Ovary (tissue), 9 donors: ENCODE measurements around the gene NPAS3. TPM values are rescaled to one million over a fixed set of nuclear protein-coding genes. Genes with fewer than 3 reads are reported as not detected.

Source experiments
- DNase-seq, 5 donors: peaks; one replicate each; pipeline ENCODE4 v3.0.0-alpha.2; 2019 to 2020
- H3K27ac ChIP-seq, 2 donors: fragments of 200-600 bp; one replicate each; pipeline versions ENCODE4 v1.5.1 to v1.8.0; 2019 to 2022
- H3K27me3 ChIP-seq: fragments of 200-600 bp; one replicate; pipeline ENCODE4 v1.8.0; 2022
- H3K36me3 ChIP-seq: fragments of 200-600 bp; sonication (generic); one replicate; pipeline ENCODE4 v1.5.1; 2019
- H3K4me1 ChIP-seq: one replicate; pipeline ENCODE4 v1.8.1; 2013; ENCODE audit warnings: mild to moderate bottlenecking, moderate library complexity; ENCODE audit not compliant: insufficient read depth
- H3K4me3 ChIP-seq: fragments of 200-600 bp; sonication (generic); one replicate; pipeline ENCODE4 v1.5.1; 2017
- H3K9me3 ChIP-seq, 2 donors: fragments of 200-600 bp in 1 of 2; sonication (generic) in 1 of 2; one replicate each; pipeline versions ENCODE4 v1.5.1 to v1.8.1; 2013 to 2019; ENCODE audit warnings: mild to moderate bottlenecking in 1 of 2, moderate library complexity in 1 of 2
- EP300 ChIP-seq: sonication (generic); formaldehyde crosslinking; IDR thresholded peaks from one replicate; pipeline ENCODE4 v1.6.1; 2017; ENCODE audit warnings: antibody characterized with exemption
- POLR2A ChIP-seq: fragments of 450-650 bp; IDR thresholded peaks from one replicate; pipeline ENCODE4 v1.6.1; 2017; ENCODE audit warnings: antibody characterized with exemption, mild to moderate bottlenecking, moderate library complexity
- WGBS, 3 donors: extraction: QIAGEN DNeasy Blood & Tissue Kit in 1 of 3; methylation state at CpG; one replicate each; pipeline versions ENCODE4 v1.1.5 to v1.1.7; 2013 to 2017; 5-methylcytosine and 5-hydroxymethylcytosine counted together
- intact Hi-C, 4 donors: fragments of 100-400 bp; cut with DNase I; formaldehyde crosslinking; loops; one replicate each; pipeline versions ENCODE4 v1.11.0 to v1.15.1; 2022 to 2023
- polyA plus RNA-seq, 2 donors: library from polyadenylated mRNA; stranded (reverse); fragments of 200-250 nt in 1 of 2; fragments of 350-450 nt in 1 of 2; fragmentation: Illumina TruSeq in 1 of 2; extraction: RNeasy Lipid Tissue Mini Kit (QIAGEN cat#74804) in 1 of 2; gene quantifications; one replicate each; pipeline ENCODE4 v1.2.3, GENCODE V29; 2013 to 2014
- total RNA-seq, 7 donors: library from RNA; depleted of rRNA in 2 of 7; stranded (reverse); fragments of >200 nt in 2 of 7; fragmentation: NEBNext Ultra II Directional in 3 of 7; extraction: Animal tissue kit (Norgen Biotek cat#: 25700) in 3 of 7; gene quantifications; one replicate each; pipeline versions ENCODE4 v1.1.0 to v1.2.4, GENCODE V29; 2016 to 2023
- TF ChIP-seq, protein P1 (sequence below), 3 donors: fragments of 450-650 bp in 2 of 3; fragments of 200-600 bp in 1 of 3; IDR thresholded peaks; one replicate each; pipeline versions ENCODE4 v1.5.1 to v1.8.0; 2016 to 2022; ENCODE audit warnings: antibody characterized with exemption in 3 of 3, mild to moderate bottlenecking in 1 of 3
- donor health status: DM: no; HTN: no; CAD: no; lungs with moderate emphysema.
- donor health status: DM: no; HTN: no; CAD: no.
- donor health status: Bipolar disorder and iron deficiency.
- donor health status: DM: yes; HTN: yes; CAD: no.
- donor health status: DM: no; HTN: no; CAD: no.
- donor health status: DM: yes; HTN: yes; CAD: no.

Gene NPAS3
- total and polyA plus RNA-seq, 9 donors: 1.9 to 15.4 (median 11.4) TPM

DNA sequence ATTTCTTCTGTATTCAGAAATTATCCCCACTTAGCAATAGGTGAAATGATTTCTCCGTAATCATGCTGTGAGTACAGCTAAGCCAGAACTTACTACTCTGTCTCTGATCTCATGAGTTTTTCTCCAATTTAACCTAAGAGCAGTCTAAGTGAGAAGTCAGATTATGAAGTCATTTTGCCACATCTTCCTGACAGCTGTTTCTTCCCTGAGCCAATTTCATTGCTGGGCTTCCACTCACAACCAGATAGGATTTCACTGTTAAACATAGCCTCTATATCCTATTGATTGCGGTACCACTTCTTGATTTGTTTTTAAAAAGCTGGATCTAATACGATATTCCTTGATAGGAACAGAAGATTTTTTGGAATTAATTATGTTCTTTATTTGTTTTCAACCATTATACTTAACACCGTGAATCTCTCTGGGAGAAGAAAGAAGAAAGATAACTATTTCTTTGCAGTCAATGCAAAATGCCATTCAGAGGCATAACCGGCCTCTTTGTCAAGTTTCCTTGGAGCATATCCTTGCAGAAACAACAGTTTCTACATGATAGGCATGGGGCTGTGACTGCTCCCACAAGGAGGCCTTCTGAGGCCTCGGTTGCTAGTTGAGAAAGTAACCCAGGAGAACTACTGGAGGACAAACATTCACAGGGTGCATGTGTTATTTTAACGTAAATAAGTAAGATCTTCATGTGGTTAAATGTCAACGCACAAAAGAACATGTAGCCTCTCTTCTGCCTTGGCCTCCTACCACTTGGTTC is 212.2 kb downstream of the NPAS3 start:
- no peaks in the 10 kb centered on the region for H3K9me3 ChIP-seq
- intact Hi-C loops: no loop called here

DNA sequence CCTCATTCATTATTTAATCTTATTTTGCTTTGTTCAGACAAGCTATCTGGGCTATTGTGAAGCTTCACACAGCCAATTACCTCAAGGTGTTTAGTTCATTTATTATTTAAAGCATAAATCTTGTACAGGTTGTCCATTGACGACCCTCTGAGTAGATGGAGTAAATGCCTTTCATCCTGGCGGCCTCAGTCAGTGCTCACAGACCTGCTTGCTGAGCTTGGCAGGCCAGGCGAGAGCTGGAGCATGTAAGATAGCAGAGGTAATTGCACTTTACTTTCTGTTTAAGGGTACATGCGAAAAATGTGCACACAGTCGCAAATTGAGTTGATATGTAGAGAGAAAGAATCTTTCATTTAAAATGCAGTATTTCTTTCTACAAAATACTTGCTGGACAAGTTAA is 224.4 kb downstream of the NPAS3 start:
- H3K4me1 ChIP-seq: no peaks in the 10 kb centered on the region
- no peak for DNase-seq
- no peak overlapping the region for H3K4me3 ChIP-seq
- TF ChIP-seq EP300 (no peak), POLR2A (no peak)
- TF ChIP-seq, protein P1, sequence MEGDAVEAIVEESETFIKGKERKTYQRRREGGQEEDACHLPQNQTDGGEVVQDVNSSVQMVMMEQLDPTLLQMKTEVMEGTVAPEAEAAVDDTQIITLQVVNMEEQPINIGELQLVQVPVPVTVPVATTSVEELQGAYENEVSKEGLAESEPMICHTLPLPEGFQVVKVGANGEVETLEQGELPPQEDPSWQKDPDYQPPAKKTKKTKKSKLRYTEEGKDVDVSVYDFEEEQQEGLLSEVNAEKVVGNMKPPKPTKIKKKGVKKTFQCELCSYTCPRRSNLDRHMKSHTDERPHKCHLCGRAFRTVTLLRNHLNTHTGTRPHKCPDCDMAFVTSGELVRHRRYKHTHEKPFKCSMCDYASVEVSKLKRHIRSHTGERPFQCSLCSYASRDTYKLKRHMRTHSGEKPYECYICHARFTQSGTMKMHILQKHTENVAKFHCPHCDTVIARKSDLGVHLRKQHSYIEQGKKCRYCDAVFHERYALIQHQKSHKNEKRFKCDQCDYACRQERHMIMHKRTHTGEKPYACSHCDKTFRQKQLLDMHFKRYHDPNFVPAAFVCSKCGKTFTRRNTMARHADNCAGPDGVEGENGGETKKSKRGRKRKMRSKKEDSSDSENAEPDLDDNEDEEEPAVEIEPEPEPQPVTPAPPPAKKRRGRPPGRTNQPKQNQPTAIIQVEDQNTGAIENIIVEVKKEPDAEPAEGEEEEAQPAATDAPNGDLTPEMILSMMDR (IDR thresholded peaks at IDR 0.05): no peak
- H3K9me3 ChIP-seq: no peaks in the 10 kb centered on the region
- no peaks in the 10 kb centered on the region for H3K36me3 ChIP-seq
- intact Hi-C loops: no loop called here
- H3K27me3 ChIP-seq: no peaks in the 10 kb centered on the region
- WGBS, 3 donors: 92 to 95% (median 92%) methylated on average over 5 of the region's 5 CpGs
- H3K27ac ChIP-seq: no peak overlapping the region

More for the DNA sequence above, 212.2 kb downstream of the NPAS3 start:
- no peak for DNase-seq
- TF ChIP-seq POLR2A: no peak
- TF ChIP-seq, protein P1 (IDR thresholded peaks at IDR 0.05): no peak
- no peak for TF ChIP-seq EP300
- Histone ChIP-seq H3K27ac (no peak overlapping the region), H3K27me3 (no peaks in the 10 kb centered on the region), H3K4me1 (no peaks in the 10 kb centered on the region), H3K4me3 (no peak overlapping the region), H3K36me3 (no peaks in the 10 kb centered on the region)
- 93 to 98% (median 95%) methylated on average over 8 of the region's 8 CpGs for WGBS, 3 donors

DNA sequence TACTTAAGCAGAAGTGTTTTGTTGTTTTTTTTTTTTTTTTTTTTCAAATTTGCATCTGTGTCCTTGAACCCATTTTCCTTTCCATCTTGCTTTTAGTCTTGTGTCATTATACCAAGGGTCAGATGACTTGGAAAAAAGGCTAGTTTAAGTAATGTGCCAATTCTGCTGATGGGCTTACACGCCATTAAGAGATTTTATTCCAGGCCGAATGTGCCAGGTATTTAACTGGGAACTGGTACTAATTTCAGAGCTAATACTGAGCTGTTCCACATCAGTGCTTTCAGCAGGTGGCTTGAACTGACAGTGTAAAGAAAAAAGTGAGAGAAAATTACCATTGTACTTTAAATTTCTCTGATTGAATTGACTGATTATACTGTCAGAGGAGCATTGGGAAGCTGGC is 224.9 kb downstream of the NPAS3 start:
- no peaks in the 10 kb centered on the region for H3K9me3 ChIP-seq
- intact Hi-C loops: no loop called here
- H3K27me3 ChIP-seq: no peaks in the 10 kb centered on the region
- no peak for TF ChIP-seq EP300
- TF ChIP-seq, protein P1 (IDR thresholded peaks at IDR 0.05): no peak
- TF ChIP-seq POLR2A: no peak
- no peak for DNase-seq
- no peaks in the 10 kb centered on the region for H3K4me1 ChIP-seq
- no peak overlapping the region for H3K4me3 ChIP-seq
- H3K27ac ChIP-seq: no peak overlapping the region
- 91 to 97% (median 94%) methylated on average over 2 of the region's 2 CpGs for WGBS, 3 donors
- no peaks in the 10 kb centered on the region for H3K36me3 ChIP-seq

DNA sequence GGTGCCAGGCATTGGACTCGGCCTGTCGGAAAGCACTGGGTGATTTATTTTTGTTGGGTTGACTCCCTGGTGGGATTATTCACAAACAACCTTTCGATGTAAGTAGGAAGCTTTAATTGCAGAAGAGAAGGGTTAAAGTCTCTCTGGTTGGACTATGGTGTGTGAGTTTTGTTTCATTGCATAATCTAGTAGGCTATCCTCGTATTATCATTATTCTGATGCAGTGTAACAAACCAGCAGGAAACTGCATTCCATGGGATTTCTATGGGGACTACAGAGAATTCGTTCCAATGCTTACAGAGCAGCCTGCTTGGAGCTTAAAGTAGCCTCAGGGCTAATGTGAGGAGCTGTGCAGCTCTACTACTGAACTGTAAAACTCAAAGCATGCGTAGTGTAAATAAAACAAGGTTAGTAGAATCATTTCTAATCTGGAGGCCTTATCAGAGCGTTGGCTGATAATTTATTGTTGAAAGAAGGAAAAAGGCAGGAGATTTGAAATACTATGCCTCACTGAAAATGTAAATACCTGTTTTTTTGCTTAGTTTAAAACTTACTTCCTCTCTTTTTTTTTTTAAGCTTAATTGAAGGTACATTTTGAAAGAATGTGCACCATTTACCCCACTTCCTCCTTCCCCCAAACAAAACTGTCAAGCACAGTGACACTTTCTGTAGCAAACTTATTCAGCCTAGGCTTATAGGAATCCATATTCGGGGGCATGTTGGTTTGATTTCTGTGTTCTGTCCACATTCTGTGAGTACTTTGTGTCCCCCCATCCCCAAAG is 226.7 kb downstream of the NPAS3 start:
- Histone ChIP-seq H3K4me3 (no peak overlapping the region), H3K4me1 (no peaks in the 10 kb centered on the region), H3K9me3 (no peaks in the 10 kb centered on the region), H3K36me3 (no peaks in the 10 kb centered on the region), H3K27me3 (no peaks in the 10 kb centered on the region), H3K27ac (no peak overlapping the region)
- DNase-seq: no peak
- 66 to 74% (median 73%) methylated on average over 8 of the region's 8 CpGs for WGBS, 3 donors
- intact Hi-C loops: no loop called here
- TF ChIP-seq EP300: no peak
- TF ChIP-seq POLR2A: no peak
- TF ChIP-seq, protein P1 (IDR thresholded peaks at IDR 0.05): no peak
